T-helper 9 cell (primary cell): ENCODE results near the gene WDR88.
"Not testable (repeated sequence)": the region's sequence is repeated elsewhere in the genome, so short reads cannot be mapped to it uniquely, and the experiment has no call there.

Experiments used
- DNase-seq: peaks from one replicate; pipeline ENCODE4 v3.0.0-alpha.2; 2020

WDR88 gene

DNA sequence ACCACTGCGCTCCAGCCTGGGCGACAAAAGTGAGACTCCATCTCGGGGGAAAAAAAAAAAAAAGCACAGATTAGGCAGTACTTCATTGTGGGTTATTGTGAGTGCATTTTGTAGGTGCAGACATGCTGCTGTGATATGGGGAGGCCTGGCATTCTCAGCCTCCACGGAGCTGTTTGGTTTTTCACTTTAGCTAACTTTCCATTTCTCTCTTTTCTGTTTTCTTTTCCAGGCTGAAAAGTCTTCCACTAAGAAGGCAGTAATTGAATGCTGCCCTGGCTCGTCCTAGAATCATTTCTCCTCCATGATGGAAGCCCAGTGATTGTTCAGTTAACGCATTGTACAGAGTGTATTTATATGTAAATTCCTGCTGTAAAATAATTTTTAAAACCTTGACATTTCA lies 2.0 kb upstream of the WDR88 start:
- no peak for DNase-seq

DNA sequence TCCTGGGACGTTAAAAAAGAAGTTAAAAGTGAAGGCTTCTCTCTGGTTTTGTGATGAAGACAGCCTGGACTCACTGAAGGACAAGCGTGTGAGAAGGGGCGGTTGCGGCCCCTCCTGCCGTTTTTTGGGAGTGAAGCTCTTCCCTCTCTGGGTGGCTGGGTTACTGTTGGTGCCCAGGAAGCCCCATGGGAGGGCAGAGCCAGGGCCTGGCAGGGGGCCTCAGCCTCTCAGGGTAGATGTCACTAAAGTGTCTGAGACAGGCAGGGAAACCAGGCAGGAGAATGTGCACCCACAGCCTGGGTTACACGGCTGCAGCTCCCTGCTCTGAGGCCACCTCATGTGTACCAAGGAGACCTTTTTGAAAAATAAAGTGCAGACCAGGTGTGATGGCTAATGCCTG lies 1.5 kb upstream of the WDR88 start:
- DNase-seq = no peak

- no peak for DNase-seq
Measured at GRCh38 chr19:33132425-33132824, 511 bp downstream of the WDR88 start.

DNA sequence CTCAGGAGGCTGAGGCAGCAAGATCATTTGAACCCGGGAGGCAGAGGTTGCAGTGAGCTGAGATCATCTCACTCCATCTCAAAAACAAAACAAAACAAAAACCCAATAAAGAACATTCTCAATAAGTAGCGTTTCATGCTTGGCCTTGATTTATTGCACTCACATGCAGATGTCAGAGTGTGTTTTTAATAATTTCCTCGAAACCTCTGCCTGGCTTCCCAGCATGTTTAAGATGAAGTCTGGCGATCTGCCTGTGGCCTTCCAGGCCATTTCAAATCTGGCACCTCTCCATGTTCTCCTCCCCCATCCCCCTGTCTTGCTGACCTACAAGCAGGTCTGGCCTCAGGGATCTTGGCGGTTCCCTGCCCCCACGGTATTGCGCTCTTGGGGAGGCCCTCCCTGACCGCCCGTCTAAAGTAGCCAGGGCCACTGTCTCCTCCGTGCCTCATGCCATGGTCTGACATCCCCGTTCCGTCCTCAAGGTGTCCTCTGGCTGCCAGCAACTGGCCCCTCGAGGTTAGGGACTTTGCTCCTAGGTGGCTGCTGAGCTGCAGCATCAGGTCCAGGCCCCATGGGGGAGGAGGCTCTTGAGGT lies 1.6 kb downstream of the WDR88 start:
- no peak for DNase-seq

DNA sequence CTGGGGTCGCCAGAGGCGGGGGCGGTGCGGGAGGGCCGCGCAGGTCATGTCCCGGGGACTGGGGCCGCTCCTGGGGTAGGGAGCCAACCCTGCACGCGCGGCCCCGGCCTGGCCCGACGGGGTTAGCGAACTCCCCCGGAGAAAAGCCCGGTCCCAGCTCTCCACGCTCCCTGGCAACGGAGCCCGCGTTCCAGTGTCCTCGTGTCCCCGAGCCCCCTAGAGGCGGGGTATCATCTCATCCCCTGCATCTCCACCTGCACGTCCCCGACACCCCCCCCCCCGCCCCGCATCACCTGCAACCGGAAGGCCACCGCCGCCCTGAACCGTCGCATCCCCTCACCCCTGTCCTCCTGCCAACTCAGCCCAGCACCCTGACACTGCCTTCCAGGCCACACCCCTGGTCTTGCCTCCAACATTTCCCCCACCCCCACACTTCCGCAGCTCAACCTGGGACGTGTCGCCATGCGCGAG lies 2.7 kb downstream of the WDR88 start:
- DNase-seq = peak; percentile 9

DNA sequence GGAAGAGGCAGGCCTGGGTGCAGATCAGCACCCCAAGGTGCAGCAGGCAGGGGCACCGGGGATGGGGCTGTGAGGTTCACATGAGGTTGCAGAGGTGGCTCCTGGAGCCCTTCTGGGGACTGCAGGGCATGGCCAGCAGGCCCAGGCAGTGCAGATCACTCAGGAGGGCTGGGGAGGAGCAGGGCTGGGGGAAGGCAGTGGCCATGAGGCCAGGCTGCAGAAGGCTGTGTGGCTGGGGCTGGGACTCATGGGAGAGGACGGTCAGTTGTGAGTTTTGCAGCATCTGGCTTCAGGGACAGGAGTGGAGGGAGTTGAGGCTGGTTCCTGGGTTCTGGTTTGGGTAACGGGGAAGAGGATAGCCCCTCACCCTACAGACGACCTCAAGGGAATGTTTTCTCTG lies 7.3 kb downstream of the WDR88 start:
- no peak for DNase-seq

DNA sequence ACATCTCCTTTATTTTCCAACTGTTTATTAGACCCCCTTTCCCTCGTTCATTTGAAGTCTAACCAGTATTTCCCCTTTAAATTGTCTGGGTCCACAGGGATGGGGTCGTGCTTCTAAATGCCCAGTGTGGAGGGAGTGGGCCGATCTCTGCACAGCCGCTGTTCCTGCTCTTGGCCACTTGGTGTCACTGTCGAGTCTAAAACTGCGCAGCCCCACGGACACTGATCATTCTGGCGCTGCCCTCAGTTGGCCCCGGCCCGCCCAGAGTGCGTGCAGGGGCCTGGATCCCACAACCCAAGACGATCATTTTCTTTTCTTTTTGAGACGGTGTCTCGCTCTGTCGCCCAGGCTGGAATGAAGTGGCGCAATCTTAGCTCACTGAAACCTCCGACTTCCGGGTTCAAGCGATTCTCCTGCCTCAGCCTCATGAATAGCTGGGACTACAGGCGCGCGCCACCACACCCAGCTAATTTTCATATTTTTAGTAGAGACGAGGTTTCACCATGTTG lies 12.0 kb downstream of the WDR88 start:
- peak; percentile 38 for DNase-seq

DNA sequence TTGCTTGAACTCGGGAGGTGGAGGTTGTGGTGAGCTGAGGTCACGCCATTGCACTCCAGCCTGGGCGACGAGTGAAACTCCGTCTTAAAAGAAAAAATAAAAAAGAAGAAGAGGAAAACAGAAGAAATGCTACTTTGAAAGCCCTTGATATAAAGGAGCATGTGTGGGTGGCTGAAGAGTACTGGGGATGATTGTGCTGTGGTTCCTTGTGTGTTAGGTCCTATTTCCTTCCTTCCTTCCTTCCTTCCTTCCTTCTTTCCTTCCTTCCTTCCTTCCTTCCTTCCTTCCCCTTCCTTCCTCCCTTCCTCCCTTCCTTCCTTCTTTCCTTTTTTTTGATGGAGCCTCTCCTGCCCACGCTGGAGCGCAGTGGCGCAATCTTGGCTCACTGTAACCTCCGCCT lies 14.3 kb downstream of the WDR88 start:
- DNase-seq = no peak

DNA sequence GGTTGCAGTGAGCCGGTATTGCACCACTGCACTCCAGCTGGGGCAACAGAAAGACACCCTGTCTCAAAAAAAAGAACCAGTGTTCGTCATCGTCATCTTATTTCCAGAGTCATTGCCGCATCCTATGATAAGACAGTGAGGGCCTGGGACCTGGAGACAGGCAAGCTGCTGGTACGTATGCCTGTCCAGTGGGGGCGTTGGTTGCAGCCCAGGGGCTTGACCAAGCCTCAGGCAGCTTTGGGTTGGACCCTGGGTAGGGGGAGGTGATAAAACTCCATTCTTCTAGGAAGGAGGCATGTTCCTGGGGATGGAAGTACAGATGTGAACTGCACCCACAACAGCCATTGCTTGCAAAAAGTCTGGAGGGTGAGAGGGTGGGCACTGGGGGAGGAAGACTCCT lies 15.6 kb downstream of the WDR88 start:
- DNase-seq = no peak

- no peak for DNase-seq
Measured at GRCh38 chr19:33150852-33151518, 19.1 kb downstream of the WDR88 start.

- no peak for DNase-seq
Measured at GRCh38 chr19:33152176-33152575, 20.3 kb downstream of the WDR88 start.

DNA sequence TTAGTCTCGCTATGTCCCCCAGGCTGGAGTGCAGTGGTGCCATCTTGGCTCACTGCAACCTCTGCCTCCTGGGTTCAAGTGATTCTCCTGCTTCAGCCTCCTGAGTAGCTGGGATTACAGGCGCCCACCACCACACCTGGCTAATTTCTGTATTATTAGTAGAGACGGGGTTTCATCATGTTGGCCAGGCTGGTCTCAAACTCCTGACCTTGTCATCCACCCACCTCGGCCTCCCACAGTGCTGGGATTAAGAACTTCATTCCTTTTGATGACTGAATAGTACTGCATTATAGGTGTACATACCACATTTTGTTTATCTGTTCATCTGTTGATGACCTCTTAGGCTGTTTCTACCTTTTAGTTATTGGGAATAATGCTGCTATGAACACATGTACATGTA lies 20.7 kb downstream of the WDR88 start:
- not testable (repeated sequence) for DNase-seq

GRCh38 chr19:33154313-33154712 lies 22.4 kb downstream of the WDR88 start:
- DNase-seq = not testable (repeated sequence)

- no peak for DNase-seq
Measured at GRCh38 chr19:33156334-33156733, 24.4 kb downstream of the WDR88 start.

- DNase-seq = no peak
Measured at GRCh38 chr19:33157906-33158305, 26.0 kb downstream of the WDR88 start.

DNA sequence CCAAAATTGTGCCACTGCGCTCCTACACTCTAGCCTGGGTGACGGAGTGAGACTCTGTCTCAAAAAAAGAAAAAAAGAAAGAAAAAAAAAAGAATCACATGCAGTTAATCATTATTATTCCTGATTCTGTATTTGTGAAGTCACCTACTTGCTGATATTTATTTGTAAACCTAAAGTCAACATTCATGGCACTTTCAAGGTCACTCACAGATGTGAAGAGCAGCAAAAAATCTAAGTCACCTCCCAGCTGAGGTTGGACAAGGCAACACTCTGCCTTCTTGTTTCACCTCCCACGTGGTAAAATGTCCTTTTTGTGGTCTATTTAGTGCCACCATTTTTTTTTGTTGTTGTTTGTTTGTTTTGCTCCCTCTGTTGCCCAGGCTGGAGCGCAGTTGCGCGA lies 26.5 kb downstream of the WDR88 start:
- no peak for DNase-seq

- DNase-seq = no peak
Measured at GRCh38 chr19:33159149-33159548, 27.2 kb downstream of the WDR88 start.

DNA sequence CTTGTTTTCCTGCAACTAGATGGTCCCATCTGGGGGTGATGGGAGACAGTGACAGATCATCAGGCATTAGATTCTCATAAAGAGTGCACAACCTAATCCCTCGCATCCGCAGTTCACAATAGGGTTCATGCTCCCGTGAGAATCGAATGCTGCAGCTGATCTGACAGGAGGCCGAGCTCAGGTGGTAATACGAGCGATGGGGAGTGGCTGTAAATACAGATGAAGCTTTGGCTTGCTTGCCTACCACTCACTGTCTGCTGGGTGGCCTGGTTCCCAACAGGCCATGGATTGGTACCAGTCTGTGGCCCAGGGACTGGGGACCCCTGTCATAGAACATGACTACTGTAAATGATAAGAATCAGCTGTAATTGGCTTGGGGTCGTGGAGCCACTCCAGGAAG lies 28.0 kb downstream of the WDR88 start:
- DNase-seq = no peak

- DNase-seq = no peak
Measured at GRCh38 chr19:33161201-33161600, 29.3 kb downstream of the WDR88 start.

- DNase-seq = no peak
Measured at GRCh38 chr19:33163481-33163880, 31.6 kb downstream of the WDR88 start.

GRCh38 chr19:33166037-33166436 lies 34.1 kb downstream of the WDR88 start:
- DNase-seq = not testable (repeated sequence)

DNA sequence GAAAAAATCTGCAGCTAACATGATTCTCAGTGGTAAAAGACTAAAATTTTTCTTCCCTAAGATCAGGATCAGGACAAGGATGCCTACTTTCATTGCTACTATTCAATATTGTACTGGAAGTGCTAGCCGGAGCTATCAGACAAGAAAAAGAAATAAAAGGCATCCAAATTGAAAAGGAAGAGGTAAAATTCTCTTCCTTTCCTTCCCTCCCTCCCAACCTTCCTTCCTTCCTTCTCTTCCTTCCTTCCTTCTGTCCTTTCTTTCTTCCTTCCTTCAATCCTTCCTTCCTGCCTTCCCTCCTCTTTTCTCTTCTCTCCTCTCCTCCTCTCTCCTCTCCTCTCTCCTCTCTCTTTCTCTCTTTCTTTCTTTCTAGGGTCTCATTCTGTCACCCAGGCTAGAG lies 35.5 kb downstream of the WDR88 start:
- no peak for DNase-seq

DNA sequence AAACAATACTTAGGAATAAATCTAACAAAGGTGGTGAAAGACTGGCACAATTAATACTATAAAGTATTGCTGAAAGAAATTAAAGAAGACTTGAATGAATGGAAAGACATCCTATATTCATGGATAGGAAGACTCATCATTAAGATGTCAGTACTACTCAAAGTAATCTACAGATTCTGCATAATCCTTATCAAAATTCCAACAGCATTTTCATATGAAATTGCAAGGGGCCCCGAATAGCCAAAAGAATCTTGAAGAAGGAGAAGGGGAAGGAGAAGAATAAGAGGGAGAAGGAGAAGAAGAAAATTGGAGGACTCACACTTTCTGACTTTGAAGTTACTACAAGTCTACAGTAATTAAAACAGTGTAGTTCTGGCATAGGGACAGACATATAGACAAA lies 36.6 kb downstream of the WDR88 start:
- DNase-seq = no peak

DNA sequence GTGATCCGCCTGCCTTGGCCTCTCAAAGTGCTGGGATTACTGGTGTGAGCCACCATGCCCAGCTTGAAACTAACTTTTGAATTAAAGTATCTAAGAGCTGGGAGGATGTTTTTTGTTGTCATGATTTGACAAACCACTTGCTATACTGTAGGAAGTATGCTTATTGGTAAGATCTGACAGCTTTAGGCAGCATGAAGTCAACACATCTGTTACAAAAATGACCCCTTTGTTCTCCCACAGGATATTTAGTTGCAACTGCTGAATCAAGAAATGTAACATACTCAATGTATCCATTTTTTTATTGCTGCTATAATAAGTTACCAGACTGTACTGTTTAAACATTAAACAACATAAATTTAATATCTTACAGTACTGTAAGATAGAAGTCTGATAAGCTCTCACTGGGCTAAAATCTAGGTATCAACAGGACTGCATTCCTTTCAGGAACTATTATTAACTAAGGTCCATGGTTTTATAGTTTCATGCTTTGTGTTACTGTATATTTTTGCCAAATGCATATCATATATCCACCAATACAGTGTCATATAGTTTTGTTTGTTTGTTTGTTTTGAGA lies 39.4 kb downstream of the WDR88 start:
- no peak for DNase-seq
